Coronary artery (tissue), 2 donors: Measurements from ENCODE around the gene GPC6.
A peak's percentile ranks its signal among the peaks of the same experiment; 100 is the strongest.

Experiments used
- DNase-seq: peaks from one replicate; pipeline ENCODE4 v3.0.0-alpha.2; 2017; ENCODE audit warnings: low spot score
- H3K27ac ChIP-seq, 2 donors: fragments of 200-600 bp; sonication (generic); one replicate each; pipeline ENCODE4 v1.5.1; 2016 to 2019
- H3K4me3 ChIP-seq: fragments of 200-600 bp; sonication (generic); 2 replicates; pipeline ENCODE4 v1.5.1; 2016; ENCODE audit warnings: mild to moderate bottlenecking, moderate library complexity
- CTCF ChIP-seq: fragments of 200-600 bp; sonication (generic); IDR thresholded peaks from one replicate; pipeline ENCODE4 v1.5.1; 2019; ENCODE audit warnings: antibody characterized with exemption

The GPC6 gene

GRCh38 chr13:94227255-94227879, 1000.8 kb downstream of the GPC6 start:
- Histone ChIP-seq H3K4me3 (no peak overlapping the region), H3K27ac (no peak overlapping the region)
- DNase-seq = no peak
- no peak for TF ChIP-seq CTCF

DNA sequence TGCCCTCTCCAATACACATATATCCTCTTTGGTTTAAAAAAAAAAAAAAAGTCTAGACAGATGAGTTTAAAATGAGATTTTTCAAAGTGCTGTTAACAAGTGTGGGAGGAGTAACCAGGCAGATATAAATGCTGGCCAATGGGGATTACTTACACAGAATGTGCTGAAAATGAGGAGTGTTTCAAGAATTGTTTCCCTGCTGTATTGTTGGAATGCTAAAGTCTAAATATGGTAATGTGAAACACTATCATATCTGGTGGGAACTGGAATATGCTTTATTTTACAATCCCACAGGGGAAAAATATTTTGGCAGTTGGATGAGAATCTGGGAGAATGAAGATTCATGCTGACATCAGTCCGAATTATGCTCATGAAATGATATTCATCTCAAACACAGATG, 1002.2 kb downstream of the GPC6 start:
- H3K27ac ChIP-seq = no peak overlapping the region
- TF ChIP-seq CTCF = no peak
- H3K4me3 ChIP-seq = no peak overlapping the region
- DNase-seq = no peak

- Histone ChIP-seq H3K27ac (no peak overlapping the region), H3K4me3 (no peak overlapping the region)
- DNase-seq = no peak
- TF ChIP-seq CTCF = no peak
Measured at GRCh38 chr13:94232161-94232950, 1005.7 kb downstream of the GPC6 start.

- no peak for TF ChIP-seq CTCF
- DNase-seq = no peak
- Histone ChIP-seq H3K4me3 (peak overlapping the region; percentile 48), H3K27ac (no peak overlapping the region)
Measured at GRCh38 chr13:94232956-94233355, 1006.3 kb downstream of the GPC6 start.

DNA sequence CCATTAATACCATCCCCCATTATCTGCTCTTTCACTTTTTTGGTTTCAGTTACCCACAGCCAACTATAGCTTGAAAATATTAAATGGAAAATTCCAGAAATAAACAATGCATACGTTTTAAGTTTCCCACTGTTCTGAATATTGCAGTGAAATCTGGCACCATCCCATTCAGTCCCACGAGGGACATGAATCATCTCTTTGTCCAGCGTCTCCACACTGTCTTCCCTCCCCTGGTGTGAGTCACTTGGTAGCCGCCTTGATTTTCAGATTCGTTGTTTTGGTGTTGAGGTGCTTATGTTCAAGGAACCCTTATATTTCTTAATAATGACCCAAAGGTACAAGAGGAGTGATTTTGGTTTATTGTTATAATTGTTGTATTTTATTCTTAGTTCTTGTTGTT, 1006.8 kb downstream of the GPC6 start:
- no peak overlapping the region for H3K27ac ChIP-seq
- H3K4me3 ChIP-seq = peak overlapping the region; percentile 48
- no peak for TF ChIP-seq CTCF
- no peak for DNase-seq

DNA sequence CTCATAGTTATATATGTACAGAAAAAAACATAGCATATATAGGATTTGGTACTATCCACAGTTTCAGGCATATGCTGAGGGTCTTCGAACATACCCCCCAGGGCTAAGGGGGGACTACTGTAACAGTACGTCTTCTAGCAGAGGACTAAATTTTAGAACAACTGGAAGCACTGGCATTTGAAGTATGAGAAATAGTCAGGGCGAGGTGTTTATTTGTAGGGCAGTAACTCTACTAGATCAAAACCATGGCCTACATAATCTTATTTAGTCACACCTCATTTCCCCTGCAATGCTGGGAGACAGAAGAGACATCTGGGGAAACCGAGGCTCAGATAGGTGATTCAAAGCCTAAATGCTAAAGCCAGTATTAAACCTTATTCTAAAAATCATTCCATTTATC, 1007.2 kb downstream of the GPC6 start:
- DNase-seq = no peak
- TF ChIP-seq CTCF = no peak
- Histone ChIP-seq H3K4me3 (no peak overlapping the region), H3K27ac (no peak overlapping the region)

DNA sequence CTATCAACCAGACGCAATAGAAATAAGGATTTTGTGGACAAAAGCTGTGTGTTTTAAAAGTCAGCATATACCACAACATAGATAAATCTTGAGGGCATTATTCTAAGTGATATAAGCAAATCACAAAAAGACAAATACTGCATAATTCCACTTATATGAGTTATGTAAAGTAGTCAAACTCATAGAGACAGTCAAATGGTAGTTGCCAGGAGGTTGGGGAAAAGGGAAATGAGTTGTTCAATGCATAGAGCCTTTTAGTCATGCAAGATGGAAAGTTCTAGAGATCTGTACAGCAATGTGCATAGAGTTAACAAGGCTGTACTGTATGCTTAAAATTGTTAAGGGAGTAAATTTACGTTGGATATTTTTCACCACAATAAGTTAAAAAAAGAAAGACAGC, 1008.1 kb downstream of the GPC6 start:
- no peak overlapping the region for H3K4me3 ChIP-seq
- no peak for TF ChIP-seq CTCF
- DNase-seq = no peak
- no peak overlapping the region for H3K27ac ChIP-seq
